Gastroesophageal sphincter (tissue), 3 donors: ENCODE data around the gene IYD.

Experiments
- POLR2A ChIP-seq, 2 donors: fragments of 450-650 bp; IDR thresholded peaks; one replicate each; pipeline ENCODE4 v1.6.1; 2017; ENCODE audit warnings: antibody characterized with exemption in 2 of 2, mild to moderate bottlenecking in 2 of 2, moderate library complexity in 1 of 2
- POLR2AphosphoS5 ChIP-seq: sonication (generic); formaldehyde crosslinking; IDR thresholded peaks from one replicate; pipeline ENCODE4 v1.6.1; 2017; ENCODE audit warnings: antibody characterized with exemption
- TF ChIP-seq, protein P1 (sequence below), 4 experiments: fragments of 200-600 bp in 2 of 4; fragments of 450-650 bp in 2 of 4; sonication (generic) in 1 of 4; IDR thresholded peaks; one replicate each; pipeline ENCODE4 v1.5.1; 2017 to 2019; ENCODE audit warnings: antibody characterized with exemption in 4 of 4, mild to moderate bottlenecking in 2 of 4, moderate library complexity in 2 of 4

DNA sequence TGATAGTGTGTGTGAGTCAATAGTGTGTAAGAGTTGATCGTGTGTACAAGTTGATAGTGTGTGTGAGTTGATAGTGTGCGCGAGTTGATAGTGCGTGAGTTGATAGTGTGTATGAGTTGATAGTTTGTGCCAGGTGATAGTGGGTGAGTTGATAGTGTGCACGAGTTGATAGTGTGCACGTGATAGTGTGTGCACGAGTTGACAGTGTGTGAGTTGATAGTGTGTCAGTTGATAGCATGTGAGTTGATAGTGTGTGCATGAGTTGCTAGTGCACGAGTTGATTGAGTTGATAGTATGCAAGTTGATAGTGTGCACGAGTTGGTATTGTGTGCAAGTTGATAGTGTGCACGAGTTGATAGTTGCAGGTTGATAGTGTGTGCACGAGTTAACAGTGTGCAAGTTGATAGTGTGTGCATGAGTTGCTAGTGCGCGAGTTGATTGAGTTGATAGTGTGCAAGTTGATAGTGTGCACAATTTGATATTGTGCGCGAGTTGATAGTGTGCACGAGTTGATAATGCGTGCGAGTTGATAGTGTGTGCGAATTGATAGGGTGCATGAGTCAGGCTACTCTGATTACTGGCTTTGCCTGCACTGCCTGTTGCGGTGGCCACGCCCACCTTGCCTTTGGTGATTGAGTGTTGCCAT is 35.8 kb upstream of the IYD start:
- TF ChIP-seq, protein P1, sequence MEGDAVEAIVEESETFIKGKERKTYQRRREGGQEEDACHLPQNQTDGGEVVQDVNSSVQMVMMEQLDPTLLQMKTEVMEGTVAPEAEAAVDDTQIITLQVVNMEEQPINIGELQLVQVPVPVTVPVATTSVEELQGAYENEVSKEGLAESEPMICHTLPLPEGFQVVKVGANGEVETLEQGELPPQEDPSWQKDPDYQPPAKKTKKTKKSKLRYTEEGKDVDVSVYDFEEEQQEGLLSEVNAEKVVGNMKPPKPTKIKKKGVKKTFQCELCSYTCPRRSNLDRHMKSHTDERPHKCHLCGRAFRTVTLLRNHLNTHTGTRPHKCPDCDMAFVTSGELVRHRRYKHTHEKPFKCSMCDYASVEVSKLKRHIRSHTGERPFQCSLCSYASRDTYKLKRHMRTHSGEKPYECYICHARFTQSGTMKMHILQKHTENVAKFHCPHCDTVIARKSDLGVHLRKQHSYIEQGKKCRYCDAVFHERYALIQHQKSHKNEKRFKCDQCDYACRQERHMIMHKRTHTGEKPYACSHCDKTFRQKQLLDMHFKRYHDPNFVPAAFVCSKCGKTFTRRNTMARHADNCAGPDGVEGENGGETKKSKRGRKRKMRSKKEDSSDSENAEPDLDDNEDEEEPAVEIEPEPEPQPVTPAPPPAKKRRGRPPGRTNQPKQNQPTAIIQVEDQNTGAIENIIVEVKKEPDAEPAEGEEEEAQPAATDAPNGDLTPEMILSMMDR (IDR thresholded peaks at IDR 0.05) = no peak
- no peak for TF ChIP-seq POLR2A (IDR thresholded peaks at IDR 0.05)
- TF ChIP-seq POLR2AphosphoS5 = no peak
